Heart left ventricle (tissue), 13 donors: ENCODE data around the gene SCN3B.

Source experiments
- POLR2A ChIP-seq, 2 donors: fragments of 450-650 bp; IDR thresholded peaks; one replicate each; pipeline ENCODE4 v1.6.1; 2017; ENCODE audit warnings: antibody characterized with exemption in 2 of 2, mild to moderate bottlenecking in 2 of 2, moderate library complexity in 2 of 2
- TF ChIP-seq, protein P1 (sequence below), 12 donors: fragments of 200-600 bp; sonication (generic) in 4 of 12; IDR thresholded peaks; one replicate each; pipeline versions ENCODE4 v1.5.0 to v1.8.0; 2018 to 2022; ENCODE audit warnings: antibody characterized with exemption in 12 of 12, mild to moderate bottlenecking in 5 of 12
- donor health status: ischemic (EF 13 %, LVEDD 7.1; RV severe dilation, severe dysfunction).
- donor health status: DM: no; HTN: yes; CAD: no.
- donor health status: DM: no; HTN: no; CAD: no.
- donor health status: ischemic (EF 25% LVEDD 6.9; RV normal size, moderate dysfunction).
- donor health status: ischemic (EF 25% LVEDD 5.7; RV mildly dilated, moderate dysfunction).
- donor health status: ischemic (EF 35%, LVEDD 5.7; RV mildly dilated, moderate dysfunction).
- donor health status: nonischemic (EF 11% LVEDD 7.7; RV severe dilation, severe dysfunction).
- donor health status: DM: yes; HTN: yes; CAD: no.
- donor health status: PGD.
- donor health status: ischemic (EF 29% LVEDD 5.4; RV normal size, mild dysfunction).
- donor health status: nonischemic (EF 23%, LVEDD 6.1; RV moderate dilation, normal function).

DNA sequence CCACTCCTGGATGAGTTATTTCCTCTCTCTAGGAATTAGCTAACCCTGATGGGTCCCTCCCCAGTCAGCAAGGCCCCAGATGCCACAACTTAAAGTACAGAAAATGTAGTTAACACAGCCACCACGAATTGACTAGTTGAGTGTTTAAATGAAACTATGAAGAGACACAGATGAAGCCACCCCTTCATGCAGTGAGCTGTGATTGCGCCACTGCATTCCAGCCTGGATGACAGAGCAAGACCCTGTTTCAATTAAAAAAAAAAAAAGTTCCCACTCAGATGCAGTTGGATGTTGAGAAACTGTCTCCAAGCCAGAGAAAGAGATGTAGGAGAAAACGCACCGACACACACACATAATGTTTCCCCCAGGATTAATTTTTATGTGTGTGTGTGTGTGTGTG lies 53.3 kb downstream of the SCN3B start:
- TF ChIP-seq POLR2A (IDR thresholded peaks at IDR 0.05): no peak
- TF ChIP-seq, protein P1, sequence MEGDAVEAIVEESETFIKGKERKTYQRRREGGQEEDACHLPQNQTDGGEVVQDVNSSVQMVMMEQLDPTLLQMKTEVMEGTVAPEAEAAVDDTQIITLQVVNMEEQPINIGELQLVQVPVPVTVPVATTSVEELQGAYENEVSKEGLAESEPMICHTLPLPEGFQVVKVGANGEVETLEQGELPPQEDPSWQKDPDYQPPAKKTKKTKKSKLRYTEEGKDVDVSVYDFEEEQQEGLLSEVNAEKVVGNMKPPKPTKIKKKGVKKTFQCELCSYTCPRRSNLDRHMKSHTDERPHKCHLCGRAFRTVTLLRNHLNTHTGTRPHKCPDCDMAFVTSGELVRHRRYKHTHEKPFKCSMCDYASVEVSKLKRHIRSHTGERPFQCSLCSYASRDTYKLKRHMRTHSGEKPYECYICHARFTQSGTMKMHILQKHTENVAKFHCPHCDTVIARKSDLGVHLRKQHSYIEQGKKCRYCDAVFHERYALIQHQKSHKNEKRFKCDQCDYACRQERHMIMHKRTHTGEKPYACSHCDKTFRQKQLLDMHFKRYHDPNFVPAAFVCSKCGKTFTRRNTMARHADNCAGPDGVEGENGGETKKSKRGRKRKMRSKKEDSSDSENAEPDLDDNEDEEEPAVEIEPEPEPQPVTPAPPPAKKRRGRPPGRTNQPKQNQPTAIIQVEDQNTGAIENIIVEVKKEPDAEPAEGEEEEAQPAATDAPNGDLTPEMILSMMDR (IDR thresholded peaks at IDR 0.05): no peak
